LNCAP (cell line): Measurements from ENCODE around the gene EPDR1.

ENCODE experiments used
- CTCF ChIP-seq: fragments of 450-650 bp; IDR thresholded peaks from 2 replicates; pipeline ENCODE4 v1.5.1; 2017; ENCODE audit warnings: mild to moderate bottlenecking

Gene EPDR1

GRCh38 chr7:37908221-37908788, 12.1 kb upstream of the EPDR1 start:
- no peak for TF ChIP-seq CTCF

- no peak for TF ChIP-seq CTCF
These were observed 7.7 kb upstream of the EPDR1 start for GRCh38 chr7:37912756-37913155.

GRCh38 chr7:37915438-37915837, 5.0 kb upstream of the EPDR1 start:
- TF ChIP-seq CTCF: no peak

- no peak for TF ChIP-seq CTCF
These were observed 4.3 kb upstream of the EPDR1 start for GRCh38 chr7:37916017-37916672.

- peak; percentile 73 for TF ChIP-seq CTCF
These were observed 3.5 kb upstream of the EPDR1 start, which contains the start of gene SFRP4 for GRCh38 chr7:37916673-37917660. Gene SFRP4, minus strand, starts transcription at chr7:37916817. Its CDS starts 280 bp downstream, at chr7:37916537.

GRCh38 chr7:37918526-37918925, 1.9 kb upstream of the EPDR1 start:
- TF ChIP-seq CTCF: peak; percentile 26; the same call in 1 of the 2 replicates
